Smooth muscle cell (in vitro differentiated cells): ENCODE measurements around the gene GPR12. TPM values are rescaled to one million over a fixed set of nuclear protein-coding genes. Genes with fewer than 3 reads are reported as not detected.

Source experiments
- DNase-seq: peaks from one replicate; lab custom pipeline; 2025; ENCODE audit not compliant: unreplicated experiment; lab: John Stamatoyannopoulos, UW
- H2AFZ ChIP-seq: fragments of 200-600 bp; sonication (generic); 2 replicates; pipeline ENCODE4 v1.6.0; 2016; ENCODE audit warnings: antibody characterized with exemption, low read depth, mild to moderate bottlenecking
- H3F3A ChIP-seq: fragments of 200-600 bp; sonication (generic); 2 replicates; pipeline ENCODE4 v1.6.0; 2017; ENCODE audit warnings: antibody characterized with exemption, low read depth
- H3K27ac ChIP-seq: fragments of 200-600 bp; sonication (generic); 2 replicates; pipeline ENCODE4 v1.5.1; 2016; ENCODE audit warnings: low read depth, mild to moderate bottlenecking
- H3K27me3 ChIP-seq: fragments of 200-600 bp; sonication (generic); 2 replicates; pipeline ENCODE4 v1.6.1; 2016; ENCODE audit warnings: low read depth, mild to moderate bottlenecking
- H3K36me3 ChIP-seq: fragments of 200-600 bp; sonication (generic); 2 replicates; pipeline ENCODE4 v1.5.1; 2016; ENCODE audit warnings: low read depth
- H3K4me1 ChIP-seq: fragments of 200-600 bp; sonication (generic); 2 replicates; pipeline ENCODE4 v1.5.1; 2016; ENCODE audit warnings: low read depth
- H3K4me2 ChIP-seq: fragments of 200-600 bp; sonication (generic); 2 replicates; pipeline ENCODE4 v1.6.0; 2016; ENCODE audit warnings: mild to moderate bottlenecking
- H3K4me3 ChIP-seq: fragments of 200-600 bp; sonication (generic); 2 replicates; pipeline ENCODE4 v1.5.1; 2016; ENCODE audit warnings: mild to moderate bottlenecking
- H3K79me2 ChIP-seq: fragments of 200-600 bp; sonication (generic); 2 replicates; pipeline ENCODE4 v1.6.0; 2016; ENCODE audit warnings: low read depth, mild to moderate bottlenecking
- H3K9ac ChIP-seq: fragments of 200-600 bp; sonication (generic); 2 replicates; pipeline ENCODE4 v1.6.0; 2016; ENCODE audit warnings: low read depth
- H3K9me3 ChIP-seq: fragments of 200-600 bp; sonication (generic); replicated peaks from 2 replicates; pipeline ENCODE4 v1.5.1; 2016; ENCODE audit warnings: low read depth
- H4K20me1 ChIP-seq: fragments of 200-600 bp; sonication (generic); 2 replicates; pipeline ENCODE4 v1.6.0; 2016; ENCODE audit warnings: low read depth
- CTCF ChIP-seq: fragments of 200-600 bp; sonication (generic); IDR thresholded peaks from 2 replicates; pipeline ENCODE4 v1.5.1; 2017; ENCODE audit warnings: borderline replicate concordance, mild to moderate bottlenecking, antibody characterized with exemption; ENCODE audit not compliant: insufficient read depth, poor library complexity, severe bottlenecking
- WGBS: methylation state at CpG from one replicate; pipeline ENCODE4 v1.1.7; 2016; ENCODE audit warnings: low lambda C conversion rate; 5-methylcytosine and 5-hydroxymethylcytosine counted together
- polyA plus RNA-seq: library from polyadenylated mRNA; unstranded; fragments of >200 nt; fragmentation: Nextera tagmentation; extraction: Ambion mirVana; gene quantifications from 2 replicates; pipeline ENCODE4 v1.2.1, GENCODE V29; 2016
- total RNA-seq: library from RNA; depleted of rRNA; stranded (reverse); fragments of >200 nt; gene quantifications from 2 replicates; pipeline ENCODE4 v1.2.3, GENCODE V29; 2014

Gene GPR12
- total RNA-seq (not detected in 2 replicates), polyA plus RNA-seq (not detected in 2 replicates)

GRCh38 chr13:26759907-26760831 lies at the start of gene GPR12:
TSS of gene GPR12 (minus strand) at chr13:26760786. CDS start at chr13:26759827, 959 bp downstream.
- Histone ChIP-seq H3K79me2 (no peaks in the 10 kb centered on the region), H3K4me1 (peaks cover 7% of the 10 kb centered on the region), H3K9me3 (no peaks in the 10 kb centered on the region), H3K36me3 (no peaks in the 10 kb centered on the region), H3K27ac (no peak within 1 kb of the TSS), H3K9ac (no peak within 1 kb of the TSS), H3K27me3 (peaks cover 98% of the 10 kb centered on the region), H3K4me3 (peak within 1 kb of the TSS; percentile 42), H3F3A (no peaks in the 10 kb centered on the region), H2AFZ (no peak within 1 kb of the TSS), H4K20me1 (no peaks in the 10 kb centered on the region), H3K4me2 (peak within 1 kb of the TSS; percentile 84)
- no peak for TF ChIP-seq CTCF
- DNase-seq, result no peak
- WGBS, result 5% methylated on average over 40 of the region's 87 CpGs

GRCh38 chr13:26810095-26810494 lies 49.5 kb upstream of the GPR12 start:
- Histone ChIP-seq H3K9me3 (no peaks in the 10 kb centered on the region), H3K4me1 (no peaks in the 10 kb centered on the region), H3K79me2 (no peaks in the 10 kb centered on the region), H3K9ac (no peak overlapping the region), H4K20me1 (no peaks in the 10 kb centered on the region), H3K4me2 (no peak overlapping the region), H2AFZ (no peak overlapping the region), H3K27me3 (peaks cover 37% of the 10 kb centered on the region), H3K27ac (no peak overlapping the region), H3F3A (no peaks in the 10 kb centered on the region), H3K4me3 (no peak overlapping the region), H3K36me3 (no peaks in the 10 kb centered on the region)
- no peak for TF ChIP-seq CTCF
- 55% methylated on average over 2 of the region's 2 CpGs for WGBS
- DNase-seq, result no peak

DNA sequence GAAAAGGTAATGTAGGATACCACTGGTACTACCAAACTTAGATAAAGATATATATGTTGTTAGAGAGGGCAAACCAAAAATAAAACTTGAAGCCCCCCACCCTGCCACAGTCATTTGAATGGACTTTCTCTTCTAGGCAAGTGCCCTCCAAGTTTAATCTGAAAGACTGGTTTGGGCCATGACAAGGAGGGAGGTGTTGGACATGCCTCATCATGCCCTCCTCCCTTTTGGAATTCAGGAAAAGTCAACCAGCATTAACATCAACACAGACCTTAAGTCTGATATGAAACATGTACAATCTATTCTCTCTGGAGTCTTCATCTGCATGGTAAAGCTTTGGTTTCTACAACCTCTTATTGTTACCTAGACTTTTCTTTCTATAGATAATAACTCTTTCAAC lies 46.3 kb upstream of the GPR12 start:
- peaks cover 25% of the 10 kb centered on the region for H3K27me3 ChIP-seq
- no peaks in the 10 kb centered on the region for H3K36me3 ChIP-seq
- H3K4me3 ChIP-seq, result no peak overlapping the region
- no peak for TF ChIP-seq CTCF
- H2AFZ ChIP-seq, result no peak overlapping the region
- no peaks in the 10 kb centered on the region for H3K4me1 ChIP-seq
- no peak for DNase-seq
- no peak overlapping the region for H3K27ac ChIP-seq
- no peaks in the 10 kb centered on the region for H4K20me1 ChIP-seq
- H3F3A ChIP-seq, result no peaks in the 10 kb centered on the region
- H3K9me3 ChIP-seq, result no peaks in the 10 kb centered on the region
- H3K79me2 ChIP-seq, result no peaks in the 10 kb centered on the region
- no peak overlapping the region for H3K4me2 ChIP-seq
- H3K9ac ChIP-seq, result no peak overlapping the region
